Astrocyte of the cerebellum (primary cell): ENCODE data around the gene KCNJ6.
"Not testable (repeated sequence)": the region's sequence is repeated elsewhere in the genome, so short reads cannot be mapped to it uniquely, and the experiment has no call there.

Experiments used
- DNase-seq: peaks from one replicate; pipeline ENCODE4 v3.0.0-alpha.2; 2011; ENCODE audit warnings: low read depth
- H3K4me3 ChIP-seq: 2 replicates; pipeline ENCODE4 v1.5.1; 2011; ENCODE audit warnings: mild to moderate bottlenecking, low read depth, low read length, moderate library complexity
- in situ Hi-C: cut with HindIII; loops from 2 replicates; pipeline ENCODE4 v1.10.0; 2017; ENCODE audit warnings: low sequenced_read_pairs
- TF ChIP-seq, protein P1 (sequence below): IDR thresholded peaks from 2 replicates; pipeline ENCODE4 v1.5.1; 2012; ENCODE audit warnings: low read length, low read depth, moderate library complexity, mild to moderate bottlenecking; ENCODE audit errors: missing control alignments

KCNJ6 gene

GRCh38 chr21:37670883-37671282 lies 245.4 kb downstream of the KCNJ6 start:
- peak; percentile 36 for DNase-seq
- no peak overlapping the region for H3K4me3 ChIP-seq
- in situ Hi-C loops, result no loop called here
- TF ChIP-seq, protein P1, sequence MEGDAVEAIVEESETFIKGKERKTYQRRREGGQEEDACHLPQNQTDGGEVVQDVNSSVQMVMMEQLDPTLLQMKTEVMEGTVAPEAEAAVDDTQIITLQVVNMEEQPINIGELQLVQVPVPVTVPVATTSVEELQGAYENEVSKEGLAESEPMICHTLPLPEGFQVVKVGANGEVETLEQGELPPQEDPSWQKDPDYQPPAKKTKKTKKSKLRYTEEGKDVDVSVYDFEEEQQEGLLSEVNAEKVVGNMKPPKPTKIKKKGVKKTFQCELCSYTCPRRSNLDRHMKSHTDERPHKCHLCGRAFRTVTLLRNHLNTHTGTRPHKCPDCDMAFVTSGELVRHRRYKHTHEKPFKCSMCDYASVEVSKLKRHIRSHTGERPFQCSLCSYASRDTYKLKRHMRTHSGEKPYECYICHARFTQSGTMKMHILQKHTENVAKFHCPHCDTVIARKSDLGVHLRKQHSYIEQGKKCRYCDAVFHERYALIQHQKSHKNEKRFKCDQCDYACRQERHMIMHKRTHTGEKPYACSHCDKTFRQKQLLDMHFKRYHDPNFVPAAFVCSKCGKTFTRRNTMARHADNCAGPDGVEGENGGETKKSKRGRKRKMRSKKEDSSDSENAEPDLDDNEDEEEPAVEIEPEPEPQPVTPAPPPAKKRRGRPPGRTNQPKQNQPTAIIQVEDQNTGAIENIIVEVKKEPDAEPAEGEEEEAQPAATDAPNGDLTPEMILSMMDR, result no peak

- in situ Hi-C loops, result no loop called here
- no peak overlapping the region for H3K4me3 ChIP-seq
- TF ChIP-seq, protein P1, result no peak
- DNase-seq, result no peak
These were observed 247.0 kb downstream of the KCNJ6 start for GRCh38 chr21:37669249-37669648.

GRCh38 chr21:37668462-37669239 lies 247.6 kb downstream of the KCNJ6 start:
- DNase-seq, result no peak
- TF ChIP-seq, protein P1, result no peak
- H3K4me3 ChIP-seq, result no peak overlapping the region
- in situ Hi-C loops, result no loop called here

- in situ Hi-C loops, result no loop called here
- H3K4me3 ChIP-seq, result no peak overlapping the region
- DNase-seq, result no peak
- TF ChIP-seq, protein P1, result no peak
These were observed 248.9 kb downstream of the KCNJ6 start for GRCh38 chr21:37667380-37667779.

- TF ChIP-seq, protein P1, result no peak
- no peak for DNase-seq
- H3K4me3 ChIP-seq, result no peak overlapping the region
- in situ Hi-C loops, result no loop called here
These were observed 250.8 kb downstream of the KCNJ6 start for GRCh38 chr21:37665230-37666024.

DNA sequence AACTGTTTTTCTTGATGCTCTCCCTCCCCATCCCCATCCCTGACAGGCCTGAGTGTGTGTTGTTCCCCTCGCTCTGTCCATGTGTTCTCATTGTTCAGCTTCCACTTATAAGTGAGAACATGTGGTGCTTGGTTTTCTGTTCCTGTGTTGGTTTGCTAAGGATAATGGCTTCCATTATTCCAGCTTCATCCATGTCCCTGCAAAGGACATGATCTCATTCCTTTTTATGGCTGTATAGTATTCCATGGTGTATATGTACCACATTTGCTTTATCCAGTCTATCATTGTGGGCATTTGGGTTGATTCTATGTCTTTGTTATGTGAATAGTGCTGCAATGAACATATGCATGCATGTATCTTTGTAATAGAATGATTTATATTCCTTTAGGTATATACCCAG lies 254.0 kb downstream of the KCNJ6 start:
- in situ Hi-C loops, DNase-seq, H3K4me3 ChIP-seq: not testable (repeated sequence)

GRCh38 chr21:37660709-37661108 lies 255.5 kb downstream of the KCNJ6 start:
- in situ Hi-C loops, result no loop called here
- TF ChIP-seq, protein P1, result no peak
- no peak for DNase-seq

More at GRCh38 chr21:37660709-37661108, 255.5 kb downstream of the KCNJ6 start:
- no peak overlapping the region for H3K4me3 ChIP-seq
